NCI-H2029 treated with DMSO at 0.1 percent for 48 hours (cell line): ENCODE measurements around the gene LSS.

ENCODE experiments used
- DNase-seq: peaks from one replicate; lab custom pipeline; 2025; lab: John Stamatoyannopoulos, UW

LSS gene

GRCh38 chr21:46228345-46229051, at the start of gene LSS:
TSS of gene LSS (minus strand) at chr21:46228774. CDS start at chr21:46228745, 29 bp downstream.
- DNase-seq: peak; percentile 77

- no peak for DNase-seq
These were observed 46.3 kb upstream of the LSS start for GRCh38 chr21:46274797-46275390.

- DNase-seq: no peak
These were observed 44.8 kb upstream of the LSS start for GRCh38 chr21:46273341-46273740.

- DNase-seq: no peak
These were observed 40.9 kb upstream of the LSS start for GRCh38 chr21:46269466-46269865.

- DNase-seq: no peak
These were observed 39.8 kb upstream of the LSS start for GRCh38 chr21:46268371-46268770.

GRCh38 chr21:46266946-46267345, 38.4 kb upstream of the LSS start:
- no peak for DNase-seq

GRCh38 chr21:46265736-46266525, 37.4 kb upstream of the LSS start:
- DNase-seq: no peak

- no peak for DNase-seq
These were observed 36.1 kb upstream of the LSS start for GRCh38 chr21:46264690-46265144.

- DNase-seq: no peak
These were observed 35.6 kb upstream of the LSS start for GRCh38 chr21:46264046-46264689.

GRCh38 chr21:46256501-46256994, 28.0 kb upstream of the LSS start:
- DNase-seq: no peak

GRCh38 chr21:46255758-46256337, 27.3 kb upstream of the LSS start:
- no peak for DNase-seq

- DNase-seq: no peak
These were observed 26.6 kb upstream of the LSS start for GRCh38 chr21:46255166-46255565.

- DNase-seq: no peak
These were observed 25.8 kb upstream of the LSS start for GRCh38 chr21:46254208-46254975.

- no peak for DNase-seq
These were observed 25.1 kb upstream of the LSS start for GRCh38 chr21:46253610-46254124.

GRCh38 chr21:46252840-46253239, 24.3 kb upstream of the LSS start:
- no peak for DNase-seq

GRCh38 chr21:46250146-46250725, 21.7 kb upstream of the LSS start:
- no peak for DNase-seq

- DNase-seq: no peak
These were observed 20.3 kb upstream of the LSS start for GRCh38 chr21:46248827-46249226.

- DNase-seq: no peak
These were observed 19.8 kb upstream of the LSS start for GRCh38 chr21:46248422-46248782.

- DNase-seq: no peak
These were observed 19.3 kb upstream of the LSS start for GRCh38 chr21:46247699-46248421.

- no peak for DNase-seq
These were observed 17.8 kb upstream of the LSS start for GRCh38 chr21:46246345-46246744.
